GM18870 (cell line): Measurements from ENCODE around the gene USP5.

ENCODE experiments used
- ATAC-seq: cut with Tn5 transposase; IDR thresholded peaks from one replicate; pipeline ENCODE4 v1.9.1; 2021; ENCODE audit warnings: moderate library complexity; ENCODE audit not compliant: unreplicated experiment

Gene USP5, protein sequence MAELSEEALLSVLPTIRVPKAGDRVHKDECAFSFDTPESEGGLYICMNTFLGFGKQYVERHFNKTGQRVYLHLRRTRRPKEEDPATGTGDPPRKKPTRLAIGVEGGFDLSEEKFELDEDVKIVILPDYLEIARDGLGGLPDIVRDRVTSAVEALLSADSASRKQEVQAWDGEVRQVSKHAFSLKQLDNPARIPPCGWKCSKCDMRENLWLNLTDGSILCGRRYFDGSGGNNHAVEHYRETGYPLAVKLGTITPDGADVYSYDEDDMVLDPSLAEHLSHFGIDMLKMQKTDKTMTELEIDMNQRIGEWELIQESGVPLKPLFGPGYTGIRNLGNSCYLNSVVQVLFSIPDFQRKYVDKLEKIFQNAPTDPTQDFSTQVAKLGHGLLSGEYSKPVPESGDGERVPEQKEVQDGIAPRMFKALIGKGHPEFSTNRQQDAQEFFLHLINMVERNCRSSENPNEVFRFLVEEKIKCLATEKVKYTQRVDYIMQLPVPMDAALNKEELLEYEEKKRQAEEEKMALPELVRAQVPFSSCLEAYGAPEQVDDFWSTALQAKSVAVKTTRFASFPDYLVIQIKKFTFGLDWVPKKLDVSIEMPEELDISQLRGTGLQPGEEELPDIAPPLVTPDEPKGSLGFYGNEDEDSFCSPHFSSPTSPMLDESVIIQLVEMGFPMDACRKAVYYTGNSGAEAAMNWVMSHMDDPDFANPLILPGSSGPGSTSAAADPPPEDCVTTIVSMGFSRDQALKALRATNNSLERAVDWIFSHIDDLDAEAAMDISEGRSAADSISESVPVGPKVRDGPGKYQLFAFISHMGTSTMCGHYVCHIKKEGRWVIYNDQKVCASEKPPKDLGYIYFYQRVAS

DNA sequence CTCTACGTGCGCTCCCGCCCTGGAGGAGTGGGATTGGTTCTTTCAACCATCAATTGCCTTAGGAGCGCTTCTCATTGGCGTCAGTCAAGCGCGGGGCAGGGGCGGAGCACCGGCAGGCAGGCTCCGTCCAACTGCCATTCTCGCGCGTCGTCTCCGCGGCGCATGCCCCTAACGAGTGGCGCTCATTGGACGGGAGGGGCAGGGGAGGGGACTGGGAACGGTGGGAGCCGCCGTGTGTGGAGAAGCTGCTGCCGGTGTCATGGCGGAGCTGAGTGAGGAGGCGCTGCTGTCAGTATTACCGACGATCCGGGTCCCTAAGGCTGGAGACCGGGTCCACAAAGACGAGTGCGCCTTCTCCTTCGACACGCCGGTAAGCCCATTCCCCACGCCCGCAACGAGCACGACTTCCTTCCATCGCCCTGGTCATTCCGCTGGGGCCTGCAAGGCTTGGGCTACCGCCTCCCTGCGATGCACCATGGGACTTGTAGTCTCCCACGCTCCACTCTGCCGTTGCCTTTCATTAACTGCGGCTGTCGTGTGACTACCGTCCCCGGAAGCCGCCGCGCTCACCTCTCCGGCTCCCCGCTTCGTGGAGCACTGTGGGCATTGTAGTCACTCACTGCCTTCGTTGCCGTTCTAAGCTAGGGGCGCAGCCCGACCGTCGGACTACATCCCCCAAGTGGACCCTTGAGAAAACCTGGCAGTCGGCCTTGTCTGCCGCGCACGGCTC, at the start of gene USP5:
Gene USP5 (plus strand): TSS at position 230 of the 730 bp plus-strand sequence. CDS start 30 bp downstream, at position 260.
- peak; percentile 68 for ATAC-seq

DNA sequence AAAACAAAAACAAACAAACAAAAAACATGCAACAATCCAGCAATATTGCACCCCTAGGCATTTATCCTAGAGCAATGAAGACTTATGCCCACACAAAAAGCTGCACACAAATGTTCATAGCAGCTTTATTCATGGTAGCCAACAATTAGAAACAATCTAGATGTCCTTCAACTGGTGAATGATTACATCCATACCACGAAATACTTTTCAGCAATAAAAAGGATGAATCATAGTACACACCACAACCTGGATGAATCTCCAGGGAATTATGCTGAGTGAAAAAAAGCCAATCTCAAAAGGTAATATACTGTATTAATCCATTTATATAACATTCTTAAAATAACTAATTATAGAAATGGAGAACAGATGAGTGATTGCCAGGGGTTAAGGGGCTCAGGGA, 44.8 kb upstream of the USP5 start:
- ATAC-seq: no peak

DNA sequence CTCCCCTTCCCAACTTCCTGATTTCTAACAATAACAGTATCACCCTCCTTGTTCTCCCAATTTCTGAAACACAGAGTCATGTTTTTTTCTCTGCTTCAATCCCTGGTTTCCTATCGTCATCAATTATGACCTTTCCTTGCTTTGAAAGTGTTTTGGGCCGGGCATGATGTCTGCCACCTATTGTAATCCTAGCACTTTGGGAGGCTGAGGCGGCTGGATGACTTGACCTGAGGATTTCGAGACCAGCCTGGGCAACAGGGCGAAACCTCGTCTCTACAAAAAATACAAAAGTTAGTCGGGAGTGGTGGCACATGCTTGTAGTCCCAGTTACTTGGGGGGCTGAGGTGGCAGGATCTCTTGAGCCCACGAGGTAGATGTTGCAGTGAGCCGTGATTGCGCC, 42.9 kb upstream of the USP5 start:
- no peak for ATAC-seq

DNA sequence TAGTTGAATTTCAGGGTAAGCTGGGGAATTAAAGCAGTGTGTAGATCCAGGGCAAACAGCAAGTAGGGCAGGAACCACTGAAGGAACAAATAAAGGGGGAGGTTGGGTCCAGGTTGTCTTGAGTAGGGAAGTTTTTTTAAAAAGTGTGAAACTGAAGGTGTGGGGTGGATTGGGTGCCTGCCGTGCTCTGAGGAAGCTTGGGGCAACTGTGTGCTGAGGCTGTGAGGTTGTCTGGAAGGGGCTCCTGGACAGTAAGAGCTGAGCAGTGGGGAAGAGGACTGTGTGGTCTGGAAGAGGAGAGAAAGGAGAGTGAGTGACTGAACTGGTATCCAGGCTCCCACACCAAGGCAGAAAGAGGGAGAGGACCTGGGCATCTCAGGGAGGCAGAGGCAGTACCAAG, 41.2 kb upstream of the USP5 start:
- ATAC-seq: no peak

DNA sequence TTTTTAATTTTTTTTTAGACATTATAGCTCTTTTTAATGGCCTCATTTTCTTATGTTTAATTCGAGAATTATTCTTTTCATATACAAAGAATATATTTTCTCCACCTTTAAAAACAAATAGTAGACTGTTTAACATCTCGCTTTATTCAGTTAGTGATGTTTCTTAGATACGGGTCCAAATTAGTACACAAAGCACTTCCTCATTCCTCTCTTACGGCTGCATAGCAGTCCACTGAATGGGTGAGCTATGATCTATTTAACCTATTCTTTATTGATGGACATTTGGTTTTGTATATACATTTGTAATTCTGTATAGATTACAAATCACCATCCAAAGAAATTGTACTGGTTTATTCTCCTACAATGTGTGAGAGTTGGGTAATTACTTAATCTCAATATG, 38.6 kb upstream of the USP5 start:
- ATAC-seq: no peak

DNA sequence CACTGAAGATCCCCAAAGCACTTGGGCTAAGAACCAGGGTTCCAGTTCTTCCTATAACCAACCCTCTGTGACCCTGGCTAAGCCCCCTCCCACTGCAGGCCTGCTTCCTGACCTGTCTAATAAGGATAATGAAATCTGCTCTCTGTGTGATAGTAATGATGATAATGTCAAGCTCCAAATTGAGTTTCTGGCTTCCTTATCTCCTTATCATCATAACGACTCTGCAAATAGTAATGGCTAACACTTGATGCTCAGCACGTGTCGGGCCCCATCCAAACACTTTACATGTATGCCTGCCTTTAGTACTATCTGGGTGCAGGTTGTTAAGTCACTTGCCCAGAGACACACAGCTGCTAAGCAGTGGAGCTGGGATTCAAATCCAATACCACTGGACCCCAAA, 35.4 kb upstream of the USP5 start:
- ATAC-seq: no peak

DNA sequence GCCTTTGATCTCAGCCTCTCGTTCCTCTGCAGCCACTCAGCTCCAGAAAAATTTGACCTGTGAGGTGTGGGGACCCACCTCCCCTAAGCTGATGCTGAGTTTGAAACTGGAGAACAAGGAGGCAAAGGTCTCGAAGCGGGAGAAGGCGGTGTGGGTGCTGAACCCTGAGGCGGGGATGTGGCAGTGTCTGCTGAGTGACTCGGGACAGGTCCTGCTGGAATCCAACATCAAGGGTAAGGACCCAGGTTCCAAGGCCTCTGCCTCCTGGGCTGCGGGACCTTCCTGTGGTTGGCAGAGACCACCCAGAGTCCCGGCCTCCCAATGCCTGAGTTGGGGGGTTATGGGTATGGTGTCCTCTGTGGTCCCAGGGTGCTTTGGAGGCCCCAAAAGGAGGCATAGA, 34.9 kb upstream of the USP5 start:
- no peak for ATAC-seq

DNA sequence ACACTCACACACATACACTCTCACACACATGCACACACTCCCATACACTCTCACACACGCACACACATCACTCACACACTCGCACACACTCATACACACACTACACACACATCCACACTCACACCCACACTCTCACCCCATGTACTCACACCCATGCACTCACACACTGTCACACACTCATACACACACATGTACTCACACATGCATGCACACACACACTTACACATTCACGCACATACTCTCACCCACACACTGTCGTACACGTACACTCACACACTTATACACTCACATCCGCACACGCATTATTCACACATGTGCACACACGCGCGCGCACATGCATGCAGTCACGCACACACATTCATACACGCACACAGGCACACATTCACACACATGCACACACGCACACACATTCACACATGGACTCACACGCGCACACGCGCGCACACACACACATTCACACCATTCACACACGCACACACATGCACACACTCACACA, 34.2 kb upstream of the USP5 start:
- no peak for ATAC-seq

DNA sequence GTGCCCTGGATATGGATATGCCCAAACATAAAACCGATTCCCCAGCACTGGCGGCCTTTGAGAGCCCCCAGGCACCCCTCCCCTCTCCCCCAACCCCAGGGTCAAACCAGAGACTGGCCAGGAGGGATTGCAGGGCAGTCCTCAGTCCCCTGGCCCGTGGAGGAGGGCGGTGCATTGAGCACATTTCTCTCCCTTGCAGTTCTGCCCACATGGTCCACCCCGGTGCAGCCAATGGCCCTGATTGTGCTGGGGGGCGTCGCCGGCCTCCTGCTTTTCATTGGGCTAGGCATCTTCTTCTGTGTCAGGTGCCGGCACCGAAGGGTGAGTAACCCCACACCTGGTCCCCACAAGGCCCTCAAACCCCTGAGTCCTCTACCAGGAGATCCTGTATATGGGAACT, 33.7 kb upstream of the USP5 start:
- ATAC-seq: no peak

DNA sequence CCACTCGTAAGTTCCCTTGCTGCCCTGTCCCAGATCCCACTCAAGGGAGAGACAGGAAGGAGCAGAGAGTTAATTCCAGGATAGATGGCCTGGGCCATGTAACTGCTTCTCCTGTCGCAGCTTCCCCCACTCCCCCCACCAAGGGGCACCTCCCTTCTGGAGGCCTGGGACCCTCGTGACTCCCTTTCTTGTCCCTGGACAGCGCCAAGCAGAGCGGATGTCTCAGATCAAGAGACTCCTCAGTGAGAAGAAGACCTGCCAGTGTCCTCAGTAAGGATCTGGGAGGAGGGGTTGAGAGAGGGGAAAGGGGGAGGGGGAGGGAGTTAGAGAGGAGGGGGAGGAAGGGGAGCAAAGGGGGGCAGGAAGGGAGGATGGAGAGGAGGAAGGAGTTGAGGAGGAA, 33.3 kb upstream of the USP5 start:
- ATAC-seq: no peak

DNA sequence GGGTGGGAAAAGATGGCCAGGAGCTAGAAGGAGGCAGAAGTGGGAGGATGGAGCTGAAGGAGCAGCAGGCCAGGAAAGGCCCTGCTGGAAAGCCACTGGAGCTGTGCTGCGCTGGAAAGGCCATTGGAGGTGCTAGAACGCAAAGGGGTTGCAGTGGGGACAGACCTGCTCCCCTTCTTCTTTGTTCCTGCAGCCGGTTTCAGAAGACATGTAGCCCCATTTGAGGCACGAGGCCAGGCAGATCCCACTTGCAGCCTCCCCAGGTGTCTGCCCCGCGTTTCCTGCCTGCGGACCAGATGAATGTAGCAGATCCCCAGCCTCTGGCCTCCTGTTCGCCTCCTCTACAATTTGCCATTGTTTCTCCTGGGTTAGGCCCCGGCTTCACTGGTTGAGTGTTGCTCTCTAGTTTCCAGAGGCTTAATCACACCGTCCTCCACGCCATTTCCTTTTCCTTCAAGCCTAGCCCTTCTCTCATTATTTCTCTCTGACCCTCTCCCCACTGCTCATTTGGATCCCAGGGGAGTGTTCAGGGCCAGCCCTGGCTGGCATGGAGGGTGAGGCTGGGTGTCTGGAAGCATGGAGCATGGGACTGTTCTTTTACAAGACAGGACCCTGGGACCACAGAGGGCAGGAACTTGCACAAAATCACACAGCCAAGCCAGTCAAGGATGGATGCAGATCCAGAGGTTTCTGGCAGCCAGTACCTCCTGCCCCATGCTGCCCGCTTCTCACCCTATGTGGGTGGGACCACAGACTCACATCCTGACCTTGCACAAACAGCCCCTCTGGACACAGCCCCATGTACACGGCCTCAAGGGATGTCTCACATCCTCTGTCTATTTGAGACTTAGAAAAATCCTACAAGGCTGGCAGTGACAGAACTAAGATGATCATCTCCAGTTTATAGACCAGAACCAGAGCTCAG, 32.6 kb upstream of the USP5 start:
- no peak for ATAC-seq

DNA sequence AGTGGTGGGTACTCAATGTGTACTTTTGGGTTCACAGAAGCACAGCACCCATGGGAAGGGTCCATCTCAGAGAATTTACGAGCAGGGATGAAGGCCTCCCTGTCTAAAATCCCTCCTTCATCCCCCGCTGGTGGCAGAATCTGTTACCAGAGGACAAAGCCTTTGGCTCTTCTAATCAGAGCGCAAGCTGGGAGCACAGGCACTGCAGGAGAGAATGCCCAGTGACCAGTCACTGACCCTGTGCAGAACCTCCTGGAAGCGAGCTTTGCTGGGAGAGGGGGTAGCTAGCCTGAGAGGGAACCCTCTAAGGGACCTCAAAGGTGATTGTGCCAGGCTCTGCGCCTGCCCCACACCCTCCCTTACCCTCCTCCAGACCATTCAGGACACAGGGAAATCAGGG, 31.8 kb upstream of the USP5 start:
- no peak for ATAC-seq

DNA sequence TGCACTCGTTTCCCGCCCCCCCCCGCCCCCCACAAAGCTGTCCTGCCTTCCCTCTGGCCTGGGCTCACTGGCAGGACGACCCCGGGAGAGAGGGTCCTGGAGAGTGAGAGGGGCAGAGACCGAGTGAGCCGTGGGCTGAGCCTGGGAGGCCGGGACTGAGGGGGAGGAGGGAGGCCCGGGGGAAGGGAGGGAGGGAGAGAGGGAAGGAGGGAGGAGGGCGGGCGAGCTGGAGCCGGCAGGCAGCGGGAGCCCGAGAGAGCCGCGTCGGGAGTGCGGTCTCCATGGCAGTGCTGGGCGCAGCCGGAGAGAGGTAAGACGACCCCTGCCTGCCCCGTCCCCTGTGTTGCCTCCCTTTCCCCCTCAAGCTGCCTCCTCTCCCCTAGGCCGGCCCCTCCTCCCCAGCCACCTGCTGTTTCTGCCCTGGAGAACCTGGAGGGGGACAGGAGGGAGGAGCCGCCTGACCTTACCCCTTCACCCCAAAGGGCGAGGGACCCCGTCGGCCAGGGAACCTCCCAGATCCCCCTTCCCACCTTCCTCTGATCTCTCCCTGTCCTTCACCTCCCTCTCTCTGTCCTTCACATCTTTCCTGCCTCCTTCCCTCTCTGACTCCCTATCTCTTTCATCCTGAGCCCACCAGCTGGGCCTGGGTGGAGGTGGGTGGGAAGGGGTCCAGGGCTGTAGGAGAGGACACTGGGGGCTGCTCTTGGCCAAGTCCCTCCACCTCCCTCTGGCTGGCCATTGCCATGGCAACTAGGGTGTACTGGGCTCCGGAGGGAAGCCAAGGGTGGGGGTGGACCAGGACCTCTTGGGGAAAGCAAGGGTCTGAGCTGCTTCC, 30.1 kb upstream of the USP5 start, which contains the start of gene GPR162:
Gene GPR162 (plus strand): TSS at position 231 of the 835 bp plus-strand sequence. CDS start 2,078 bp downstream, outside the sequence.
- no peak for ATAC-seq

DNA sequence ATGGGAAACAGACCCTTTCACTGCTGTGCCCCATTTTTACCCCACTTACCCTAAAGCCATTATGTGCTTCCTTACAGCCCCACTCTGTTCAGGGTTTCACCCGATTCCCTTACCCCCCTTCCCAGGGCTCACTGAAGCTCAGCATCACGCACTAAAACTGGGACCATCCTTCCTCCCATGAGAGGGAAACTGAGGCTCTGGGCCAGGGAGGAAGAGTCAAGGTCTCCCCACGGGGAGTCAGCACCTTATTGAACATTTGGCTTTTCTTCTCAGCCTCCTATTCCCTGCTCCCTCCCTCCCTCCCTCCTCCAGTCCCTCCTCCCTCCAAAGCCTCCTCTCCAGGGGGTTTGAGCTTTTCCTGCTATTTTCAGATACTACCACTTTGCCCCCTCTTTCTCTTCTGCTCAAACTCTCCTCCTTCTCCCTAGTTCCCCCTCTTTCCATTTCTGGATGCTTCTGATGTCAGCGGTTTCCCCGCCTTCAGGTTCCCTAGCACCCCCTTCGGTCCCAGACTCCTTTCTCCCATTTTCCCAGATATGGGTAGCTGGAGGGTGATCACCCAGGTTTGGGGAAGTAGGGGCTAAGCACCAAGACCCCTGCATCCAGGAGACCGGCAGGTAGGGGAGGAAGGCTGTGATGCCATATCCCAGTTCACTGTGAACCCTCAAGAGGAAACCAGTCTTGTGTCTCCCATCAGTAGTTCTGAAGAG, 29.4 kb upstream of the USP5 start:
- ATAC-seq: no peak

DNA sequence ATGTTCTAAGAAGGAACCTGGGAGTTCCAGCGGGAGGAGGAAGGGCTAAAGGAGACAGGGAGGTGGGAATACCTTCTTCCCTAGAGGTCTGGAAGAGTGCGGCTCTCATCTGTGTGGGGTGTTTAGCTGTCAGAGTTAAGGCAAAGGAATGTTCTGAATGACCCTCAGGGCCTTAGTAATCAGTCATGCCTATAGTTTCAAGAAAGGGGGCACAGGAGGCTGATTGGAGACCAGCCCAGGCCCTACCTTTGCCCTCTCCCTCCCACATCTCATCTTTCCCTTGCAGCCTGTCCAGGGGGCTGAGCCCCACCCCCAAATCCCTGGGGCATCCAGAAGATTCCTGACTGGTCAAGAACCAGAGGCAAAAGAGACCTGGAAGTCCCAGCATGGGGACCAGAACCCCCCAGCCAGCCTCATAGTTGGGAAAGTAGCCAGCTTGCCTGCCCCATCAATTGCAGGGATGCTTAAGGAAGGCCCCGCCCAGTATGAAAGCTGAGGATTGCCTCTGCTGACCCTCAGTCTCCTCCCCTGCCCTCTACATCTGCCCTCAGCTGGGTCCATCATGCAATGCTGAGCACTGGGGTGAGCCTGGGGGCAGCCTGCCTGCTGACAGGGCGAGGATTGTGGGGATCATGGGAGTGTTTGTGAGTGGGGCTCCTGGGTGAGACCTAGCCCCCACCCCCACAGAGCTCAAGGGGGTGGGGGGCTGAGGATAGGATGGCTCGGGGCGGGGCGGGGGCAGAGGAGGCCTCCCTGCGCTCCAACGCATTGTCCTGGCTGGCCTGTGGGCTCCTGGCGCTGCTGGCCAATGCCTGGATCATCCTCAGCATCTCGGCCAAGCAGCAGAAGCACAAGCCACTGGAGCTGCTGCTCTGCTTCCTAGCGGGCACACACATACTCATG, 28.5 kb upstream of the USP5 start:
- no peak for ATAC-seq

DNA sequence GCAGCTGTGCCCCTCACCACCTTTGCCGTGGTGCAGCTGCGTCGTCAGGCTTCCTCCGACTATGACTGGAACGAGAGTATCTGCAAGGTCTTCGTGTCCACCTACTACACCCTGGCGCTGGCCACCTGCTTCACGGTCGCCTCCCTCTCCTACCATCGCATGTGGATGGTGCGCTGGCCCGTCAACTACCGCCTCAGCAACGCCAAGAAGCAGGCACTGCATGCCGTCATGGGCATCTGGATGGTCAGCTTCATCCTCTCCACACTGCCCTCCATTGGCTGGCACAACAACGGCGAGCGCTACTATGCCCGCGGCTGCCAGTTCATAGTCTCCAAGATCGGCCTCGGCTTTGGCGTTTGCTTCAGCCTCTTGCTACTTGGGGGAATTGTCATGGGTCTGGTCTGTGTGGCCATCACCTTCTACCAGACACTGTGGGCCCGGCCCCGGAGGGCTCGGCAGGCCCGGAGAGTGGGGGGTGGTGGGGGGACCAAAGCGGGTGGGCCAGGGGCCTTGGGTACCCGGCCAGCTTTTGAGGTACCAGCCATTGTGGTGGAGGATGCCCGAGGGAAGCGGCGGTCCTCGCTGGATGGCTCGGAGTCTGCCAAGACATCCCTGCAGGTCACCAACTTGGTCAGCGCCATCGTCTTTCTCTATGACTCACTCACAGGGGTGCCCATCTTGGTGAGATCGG, 27.7 kb upstream of the USP5 start:
- ATAC-seq: no peak

DNA sequence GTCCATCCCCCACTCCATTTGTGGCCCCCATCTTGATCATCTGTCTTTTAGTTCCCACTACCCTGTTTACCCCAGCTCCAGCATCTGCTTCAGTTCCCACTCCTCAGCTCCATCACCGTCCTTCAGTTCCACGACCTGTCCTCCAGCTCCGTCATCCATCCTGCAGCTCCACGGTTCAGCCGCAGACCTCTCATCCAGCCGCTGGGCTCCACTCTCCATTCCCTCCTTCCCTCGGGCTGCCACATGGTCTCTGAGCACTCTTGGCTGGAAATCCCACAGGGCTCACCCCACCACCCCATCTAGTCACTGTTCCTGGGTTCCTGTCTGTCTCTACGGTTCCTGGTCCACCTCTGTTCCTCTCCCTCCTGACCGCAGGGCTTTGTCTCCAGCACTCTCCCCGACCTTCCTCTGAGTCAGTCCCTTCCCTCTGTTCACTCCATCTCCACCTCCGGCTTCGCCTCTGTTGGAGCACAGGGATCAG, 27.0 kb upstream of the USP5 start:
- ATAC-seq: no peak
